HepG2 (cell line): Measurements from ENCODE around the gene LST1. TPM values are rescaled to one million over a fixed set of nuclear protein-coding genes. Genes with fewer than 3 reads are reported as not detected.

Experiments used
- ATAC-seq: fragments of 200-7000 bp; cut with Tn5 transposase; 3 replicates; pipeline ENCODE4 v1.9.1; 2020; ENCODE audit warnings: mild to moderate bottlenecking, moderate library complexity
- BruUV-seq: library from RNA; stranded (reverse); fragments of 400-500 nt; replicated peaks from 2 replicates; lab custom pipeline; 2021; lab: Mats Ljungman, UMichigan
- CTCF ChIA-PET: fragments of 300-600 bp; formaldehyde crosslinking; extraction: SDS; loops from one replicate; lab custom pipeline; 2021; ENCODE audit warnings: low total read pairs, inconsistent platforms, low intra/inter-chr PET ratio; lab: Yijun Ruan, JAX
- POLR2A ChIA-PET: fragments of 350-600 bp; sonication (Branson Sonifier 250); formaldehyde crosslinking; loops from one replicate; lab custom pipeline; 2020; ENCODE audit warnings: antibody characterized with exemption, inconsistent platforms; lab: Yijun Ruan, JAX
- DNase-seq: peaks from one replicate; pipeline ENCODE4 v3.0.0-alpha.2; 2015; ENCODE audit warnings: low spot score
- FAIRE-seq: peaks from 3 replicates; lab custom pipeline; 2011; peaks lifted over from hg19 to GRCh38; lab: Jason Lieb, UNC
- H2AFZ ChIP-seq: one replicate; pipeline ENCODE4 v1.6.1; 2011; ENCODE audit warnings: low read length, inconsistent platforms
- H3K27ac ChIP-seq: fragments of 300-600 bp; 3 replicates; pipeline ENCODE4 v1.8.0; 2011; ENCODE audit warnings: mixed run types, mild to moderate bottlenecking, mixed read lengths, low read length, inconsistent platforms; ENCODE audit not compliant: insufficient read depth; ENCODE audit errors: extremely low read length
- H3K27me3 ChIP-seq, 2 experiments: fragments of 200-600 bp in 1 of 2; 2 replicates in 1 of 2; 3 replicates in 1 of 2; pipeline versions ENCODE4 v1.6.0 to v1.8.0; 2011; ENCODE audit warnings: low read length in 2 of 2, mild to moderate bottlenecking in 2 of 2, moderate library complexity in 2 of 2, inconsistent platforms in 1 of 2; ENCODE audit not compliant: insufficient read depth in 2 of 2, control insufficient read depth in 1 of 2
- H3K36me3 ChIP-seq, 2 experiments: fragments of 200-600 bp in 1 of 2; replicated peaks in 1 of 2; 2 replicates in 1 of 2; 3 replicates in 1 of 2; pipeline versions ENCODE4 v1.5.1 to v1.8.0; 2011; ENCODE audit warnings: low read length in 2 of 2, inconsistent platforms in 1 of 2; ENCODE audit not compliant: insufficient read depth in 2 of 2, control insufficient read depth in 1 of 2
- H3K4me1 ChIP-seq: 2 replicates; pipeline ENCODE4 v1.5.1; 2012; ENCODE audit warnings: low read length, inconsistent platforms; ENCODE audit not compliant: insufficient read depth
- H3K4me2 ChIP-seq: 2 replicates; pipeline ENCODE4 v1.6.0; 2011; ENCODE audit warnings: low read depth, low read length, inconsistent platforms
- H3K4me3 ChIP-seq, 3 experiments: fragments of 200-600 bp in 1 of 3; sonication (generic), shearing (Covaris generic) in 1 of 3; replicated peaks in 1 of 3; 2 replicates each; pipeline ENCODE4 v1.5.1; 2011 to 2016; ENCODE audit warnings: low read length in 3 of 3, inconsistent platforms in 2 of 3, low read depth in 2 of 3, mild to moderate bottlenecking in 2 of 3, control low read depth in 1 of 3, mixed read lengths in 1 of 3; ENCODE audit not compliant: insufficient read depth in 1 of 3
- H3K79me2 ChIP-seq: one replicate; pipeline ENCODE4 v1.6.1; 2011; ENCODE audit warnings: low read length, inconsistent platforms; ENCODE audit not compliant: insufficient read depth
- H3K9ac ChIP-seq: 2 replicates; pipeline ENCODE4 v1.6.0; 2011; ENCODE audit warnings: mild to moderate bottlenecking, low read depth, low read length, inconsistent platforms; ENCODE audit not compliant: insufficient read depth
- H3K9me3 ChIP-seq: 2 replicates; pipeline ENCODE4 v1.5.1; 2012; ENCODE audit warnings: mild to moderate bottlenecking, low read length
- H4K20me1 ChIP-seq: 2 replicates; pipeline ENCODE4 v1.6.0; 2011; ENCODE audit warnings: inconsistent platforms, mild to moderate bottlenecking, low read length, moderate library complexity; ENCODE audit not compliant: insufficient read depth
- FOXJ3 ChIP-seq: sonication (generic); formaldehyde crosslinking; IDR thresholded peaks from 2 replicates; pipeline ENCODE4 v1.4.0; 2020; ENCODE audit warnings: missing genetic modification reagents, mild to moderate bottlenecking, borderline replicate concordance
- IKZF1 ChIP-seq: fragments of 450-650 bp; IDR thresholded peaks from 2 replicates; pipeline ENCODE4 v1.7.1; 2016
- KDM1A ChIP-seq: IDR thresholded peaks from 2 replicates; pipeline ENCODE4 v1.6.1; 2016; ENCODE audit warnings: missing compliant biosample characterization
- MNT ChIP-seq: fragments of 450-650 bp; IDR thresholded peaks from 2 replicates; pipeline ENCODE4 v1.6.1; 2016
- PAX8 ChIP-seq: sonication (generic); formaldehyde crosslinking; IDR thresholded peaks from 2 replicates; pipeline ENCODE4 v1.8.0; 2022; ENCODE audit warnings: mild to moderate bottlenecking, missing genetic modification reagents, borderline replicate concordance
- PRDM15 ChIP-seq: sonication (generic); formaldehyde crosslinking; IDR thresholded peaks from 2 replicates; pipeline ENCODE4 v1.4.0; 2020; ENCODE audit warnings: missing genetic modification reagents
- SIX4 ChIP-seq: sonication (generic); formaldehyde crosslinking; IDR thresholded peaks from 2 replicates; pipeline ENCODE4 v1.4.0; 2020; ENCODE audit warnings: missing genetic modification reagents
- XBP1 ChIP-seq: sonication (generic); formaldehyde crosslinking; IDR thresholded peaks from 2 replicates; pipeline ENCODE4 v1.5.0; 2020; ENCODE audit warnings: missing genetic modification reagents
- ZBTB2 ChIP-seq: sonication (generic); formaldehyde crosslinking; IDR thresholded peaks from 2 replicates; pipeline ENCODE4 v1.8.0; 2022; ENCODE audit warnings: low read depth, missing genetic modification reagents
- ZNF232 ChIP-seq: sonication (generic); formaldehyde crosslinking; IDR thresholded peaks from 2 replicates; pipeline ENCODE4 v1.4.0; 2020; ENCODE audit warnings: missing genetic modification reagents, borderline replicate concordance
- ZNF430 ChIP-seq: sonication (generic); formaldehyde crosslinking; IDR thresholded peaks from 2 replicates; pipeline ENCODE4 v1.9.0; 2021; ENCODE audit warnings: mild to moderate bottlenecking, missing genetic modification reagents
- ZNF891 ChIP-seq: sonication (generic); formaldehyde crosslinking; IDR thresholded peaks from 2 replicates; pipeline ENCODE4 v1.5.0; 2020; ENCODE audit warnings: mild to moderate bottlenecking, missing genetic modification reagents
- WGBS: methylation state at CpG from one replicate; pipeline ENCODE4 v1.1.6; 2017; ENCODE audit warnings: low lambda C conversion rate; 5-methylcytosine and 5-hydroxymethylcytosine counted together
- in situ Hi-C: cut with HindIII; loops from 2 replicates; pipeline ENCODE4 v1.10.0; 2017; ENCODE audit warnings: low pct_unique_long_range_greater_than_20kb; ENCODE audit not compliant: extremely low pct_ligation_motif_present
- intact Hi-C: fragments of 100-400 bp; cut with micrococcal nuclease; formaldehyde crosslinking; loops from one replicate; pipeline ENCODE4 v1.10.0; 2022; ENCODE audit not compliant: unreplicated experiment
- polyA plus RNA-seq, 8 experiments: library from polyadenylated mRNA; depleted of rRNA in 3 of 8; stranded (reverse) in 7 of 8; unstranded in 1 of 8; fragments of >200 nt; fragmentation: Illumina TruSeq in 4 of 8; extraction: Trizol in 4 of 8; gene quantifications; 2 replicates each; pipeline versions ENCODE4 v1.2.1 to v1.2.3, GENCODE V29; 2011 to 2016; ENCODE audit warnings: low read depth in 4 of 8, missing spikeins in 1 of 8, mixed read lengths in 1 of 8; ENCODE audit not compliant: insufficient read depth in 1 of 8
- total RNA-seq, 5 experiments: library from RNA; depleted of rRNA; stranded (reverse); fragments of >200 nt; fragmentation: Illumina TruSeq; extraction: Trizol; gene quantifications; 2 replicates each; pipeline ENCODE4 v1.2.3, GENCODE V29; 2016; ENCODE audit warnings: low read depth in 1 of 5

The LST1 gene
- total and polyA plus RNA-seq, 2 of the 13 experiments (the other 11 are each of a cell fraction or from before 2014, with no cell fraction given): not detected

- Histone ChIP-seq H3K79me2 (no peaks in the 10 kb centered on the region), H2AFZ (no peak overlapping the region)
- TF ChIP-seq PRDM15: no peak
- TF ChIP-seq IKZF1: no peak
- TF ChIP-seq ZNF430 (CRISPR knock-in tag): no peak
- TF ChIP-seq PAX8 (CRISPR knock-in tag): no peak
- TF ChIP-seq SIX4 (CRISPR knock-in tag): no peak
- TF ChIP-seq ZNF232 (CRISPR knock-in tag): no peak
- TF ChIP-seq FOXJ3 (CRISPR knock-in tag): no peak
- no peak for TF ChIP-seq XBP1
- no peak for TF ChIP-seq ZNF891 (CRISPR knock-in tag)
- no peak for TF ChIP-seq ZBTB2 (CRISPR knock-in tag)
- TF ChIP-seq KDM1A (CRISPR knock-in tag): no peak
- TF ChIP-seq MNT: no peak
- TF ChIP-seq, all 625 proteins: peak for 0
- no peaks in the 10 kb centered on the region for H4K20me1 ChIP-seq
- POLR2A ChIA-PET: interaction anchor here (1.4 kb wide), 1 partner anchor 12 kb away, joined by 3 read pairs; no protein-coding TSS in a partner anchor
- CTCF ChIA-PET: no interaction called here
- no TSS peak for BruUV-seq
- H3K4me1 ChIP-seq: peaks cover 10% of the 10 kb centered on the region
- H3K36me3 ChIP-seq: no peaks in the 10 kb centered on the region
- DNase-seq (no peak), FAIRE-seq (no peak), ATAC-seq (no peak)
- H3K4me3 ChIP-seq: no peak overlapping the region
- in situ Hi-C loops (loop anchor here (5.0 kb wide), 1 partner anchor 94 kb away; no protein-coding TSS in a partner anchor), intact Hi-C loops (loop anchor here (5.0 kb wide), 1 partner anchor 1139 kb away; no protein-coding TSS in a partner anchor)
- peaks cover 9 to 46% of the 10 kb centered on the region in 2 experiments for H3K27me3 ChIP-seq
- no peak overlapping the region for H3K9ac ChIP-seq
- H3K9me3 ChIP-seq: no peaks in the 10 kb centered on the region
- H3K27ac ChIP-seq: no peak overlapping the region
- H3K4me2 ChIP-seq: no peak overlapping the region
- WGBS: 4% methylated on average over 9 of the region's 9 CpGs
Observed at GRCh38 chr6:31586599-31587281, 663 bp downstream of the LST1 start.
